H9 (cell line): Measurements from ENCODE around the gene MRPL1. TPM values are rescaled to one million over a fixed set of nuclear protein-coding genes. Genes with fewer than 3 reads are reported as not detected.

ENCODE experiments used
- DNase-seq: peaks from one replicate; pipeline ENCODE4 v3.0.0-alpha.2; 2017
- H2AFZ ChIP-seq: one replicate; pipeline ENCODE4 v1.6.1; 2013; ENCODE audit warnings: mild to moderate bottlenecking, low read length, control low read depth, moderate library complexity
- H2AK5ac ChIP-seq: 2 replicates; pipeline ENCODE4 v1.6.1; 2013; ENCODE audit warnings: low read length, control low read depth, mixed read lengths; ENCODE audit not compliant: insufficient read length
- H2BK120ac ChIP-seq: one replicate; pipeline ENCODE4 v1.6.1; 2013; ENCODE audit warnings: low read depth, mild to moderate bottlenecking, low read length, control low read depth, inconsistent platforms; ENCODE audit not compliant: poor library complexity, severe bottlenecking
- H2BK12ac ChIP-seq: 2 replicates; pipeline ENCODE4 v1.6.1; 2013; ENCODE audit warnings: low read length, control low read depth, mixed read lengths, low read depth; ENCODE audit not compliant: insufficient read length
- H2BK15ac ChIP-seq: 2 replicates; pipeline ENCODE4 v1.6.1; 2013; ENCODE audit warnings: low read depth, low read length, control low read depth
- H2BK20ac ChIP-seq: one replicate; pipeline ENCODE4 v1.6.1; 2013; ENCODE audit warnings: low read depth, mild to moderate bottlenecking, low read length, control low read depth, inconsistent platforms; ENCODE audit not compliant: poor library complexity, severe bottlenecking
- H2BK5ac ChIP-seq: 2 replicates; pipeline ENCODE4 v1.6.1; 2013; ENCODE audit warnings: low read length, control low read depth, mixed read lengths; ENCODE audit not compliant: insufficient read length
- H3K14ac ChIP-seq: 2 replicates; pipeline ENCODE4 v1.6.1; 2013; ENCODE audit warnings: low read length, control low read depth; ENCODE audit not compliant: insufficient read depth
- H3K18ac ChIP-seq: 2 replicates; pipeline ENCODE4 v1.6.1; 2013; ENCODE audit warnings: low read depth, mild to moderate bottlenecking, mixed read lengths, low read length, control low read depth; ENCODE audit not compliant: insufficient read length
- H3K23ac ChIP-seq: 2 replicates; pipeline ENCODE4 v1.6.1; 2013; ENCODE audit warnings: low read length, control low read depth, mixed read lengths, low read depth; ENCODE audit not compliant: insufficient read length
- H3K23me2 ChIP-seq: 2 replicates; pipeline ENCODE4 v1.6.1; 2013; ENCODE audit warnings: low read depth, mild to moderate bottlenecking, mixed read lengths, low read length, control low read depth; ENCODE audit not compliant: insufficient read length, poor library complexity, severe bottlenecking
- H3K27ac ChIP-seq: 2 replicates; pipeline ENCODE4 v1.5.1; 2013; ENCODE audit warnings: low read length, control low read depth, mixed read lengths, low read depth; ENCODE audit not compliant: insufficient read length
- H3K27me3 ChIP-seq: 2 replicates; pipeline ENCODE4 v1.6.1; 2013; ENCODE audit warnings: low read length, control low read depth, inconsistent platforms; ENCODE audit not compliant: insufficient read depth
- H3K4ac ChIP-seq: 2 replicates; pipeline ENCODE4 v1.6.1; 2013; ENCODE audit warnings: low read depth, mild to moderate bottlenecking, control low read depth, inconsistent platforms, low read length, moderate library complexity
- H3K4me1 ChIP-seq: 2 replicates; pipeline ENCODE4 v1.6.1; 2013; ENCODE audit warnings: low read length, control low read depth, inconsistent platforms; ENCODE audit not compliant: insufficient read depth
- H3K4me2 ChIP-seq: 2 replicates; pipeline ENCODE4 v1.6.1; 2013; ENCODE audit warnings: low read length, control low read depth, mixed read lengths; ENCODE audit not compliant: insufficient read length, insufficient read depth
- H3K56ac ChIP-seq: 2 replicates; pipeline ENCODE4 v1.6.1; 2013; ENCODE audit warnings: low read depth, mild to moderate bottlenecking, mixed read lengths, low read length, control low read depth; ENCODE audit not compliant: insufficient read length
- H3K79me1 ChIP-seq: 2 replicates; pipeline ENCODE4 v1.6.1; 2013; ENCODE audit warnings: low read depth, mild to moderate bottlenecking, moderate library complexity, low read length, control low read depth, inconsistent platforms; ENCODE audit not compliant: insufficient read depth, poor library complexity, severe bottlenecking
- H3K79me2 ChIP-seq: 2 replicates; pipeline ENCODE4 v1.6.1; 2013; ENCODE audit warnings: low read length, control low read depth, inconsistent platforms; ENCODE audit not compliant: insufficient read depth
- H3K9ac ChIP-seq: 2 replicates; pipeline ENCODE4 v1.6.1; 2013; ENCODE audit warnings: low read length, control low read depth, mixed read lengths; ENCODE audit not compliant: insufficient read length; ENCODE audit errors: extremely low read depth
- H3K9me3 ChIP-seq: one replicate; pipeline ENCODE4 v1.6.1; 2013; ENCODE audit warnings: low read depth, low read length, inconsistent platforms; ENCODE audit not compliant: control insufficient read depth
- H3T11ph ChIP-seq: one replicate; pipeline ENCODE4 v1.6.1; 2013; ENCODE audit warnings: mild to moderate bottlenecking, low read length, control low read depth, inconsistent platforms
- H4K20me1 ChIP-seq: one replicate; pipeline ENCODE4 v1.6.1; 2013; ENCODE audit not compliant: control insufficient read depth, insufficient read length, insufficient read depth
- H4K5ac ChIP-seq: 2 replicates; pipeline ENCODE4 v1.6.1; 2013; ENCODE audit warnings: low read depth, mild to moderate bottlenecking, mixed read lengths, low read length, control low read depth; ENCODE audit not compliant: insufficient read length
- H4K8ac ChIP-seq: replicated peaks from 2 replicates; pipeline ENCODE4 v1.6.1; 2013; ENCODE audit warnings: low read length, control low read depth, mixed read lengths, low read depth; ENCODE audit not compliant: insufficient read length
- H4K91ac ChIP-seq: 2 replicates; pipeline ENCODE4 v1.6.1; 2013; ENCODE audit warnings: low read depth, mild to moderate bottlenecking, moderate library complexity, mixed read lengths, low read length, control low read depth; ENCODE audit not compliant: insufficient read length
- H3K27ac Mint-ChIP-seq, 3 experiments: 2 replicates in 2 of 3; 3 replicates in 1 of 3; pipeline ENCODE4 v1.8.0; 2020 to 2021; ENCODE audit warnings: mixed read lengths in 3 of 3, mild to moderate bottlenecking in 1 of 3, moderate library complexity in 1 of 3
- H3K27me3 Mint-ChIP-seq: 2 replicates; pipeline ENCODE4 v1.8.0; 2021; ENCODE audit warnings: low read depth, mild to moderate bottlenecking, moderate library complexity, mixed read lengths
- H3K36me3 Mint-ChIP-seq, 3 experiments: 2 replicates in 2 of 3; 3 replicates in 1 of 3; pipeline ENCODE4 v1.8.0; 2020 to 2021; ENCODE audit warnings: low read depth in 3 of 3, mixed read lengths in 3 of 3; ENCODE audit not compliant: insufficient read depth in 1 of 3
- H3K4me1 Mint-ChIP-seq, 2 experiments: 2 replicates each; pipeline ENCODE4 v1.8.0; 2020; ENCODE audit warnings: mixed read lengths in 2 of 2
- H3K4me3 Mint-ChIP-seq, 2 experiments: 2 replicates in 1 of 2; 3 replicates in 1 of 2; pipeline ENCODE4 v1.8.0; 2020 to 2021; ENCODE audit warnings: mild to moderate bottlenecking in 2 of 2, mixed read lengths in 2 of 2, moderate library complexity in 1 of 2
- H3K9me3 Mint-ChIP-seq, 2 experiments: 2 replicates in 1 of 2; 3 replicates in 1 of 2; pipeline ENCODE4 v1.8.0; 2020; ENCODE audit warnings: mild to moderate bottlenecking in 2 of 2, mixed read lengths in 2 of 2, moderate library complexity in 1 of 2
- WGBS: extraction: QIAGEN DNeasy Blood & Tissue Kit; methylation state at CpG from one replicate; pipeline ENCODE4 v1.1.7; 2013; ENCODE audit warnings: missing lambda C conversion rate, low lambda C conversion rate, mixed read lengths; ENCODE audit not compliant: insufficient read length; ENCODE audit errors: extremely low coverage; 5-methylcytosine and 5-hydroxymethylcytosine counted together
- total RNA-seq: library from RNA; stranded (reverse); gene quantifications from 2 replicates; pipeline ENCODE4 v1.2.1, GENCODE V29; 2021
- TF ChIP-seq, protein P1 (sequence below): fragments of 200-600 bp; sonication (generic); conservative IDR thresholded peaks from 3 replicates; pipeline ENCODE4 v1.8.0; 2021; ENCODE audit warnings: antibody characterized with exemption, mild to moderate bottlenecking

The MRPL1 gene
- total RNA-seq, 1 experiment from 2014 or later = 39.0 TPM

DNA sequence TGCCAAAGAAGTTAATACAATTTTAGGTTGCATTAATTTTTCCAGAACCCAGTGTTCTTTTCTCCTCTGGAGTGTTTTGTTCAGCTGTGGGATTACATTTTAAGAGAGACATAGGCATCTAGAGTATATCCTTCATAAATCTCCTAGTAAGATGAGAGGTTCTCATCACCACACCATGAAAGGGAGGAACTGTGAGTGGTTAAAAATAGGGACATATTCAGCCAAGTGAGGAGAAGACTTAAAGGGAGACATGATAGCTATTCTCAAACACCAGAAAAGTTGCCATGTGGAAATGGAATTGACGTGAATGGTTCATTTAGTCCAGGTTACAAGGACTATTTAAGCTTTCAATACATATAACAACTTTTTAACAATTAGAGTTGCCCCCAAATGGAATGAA lies 6.5 kb upstream of the MRPL1 start:
- Histone ChIP-seq H3K9me3 (no peaks in the 10 kb centered on the region), H3K79me1 (no peaks in the 10 kb centered on the region), H3K9ac (no peak overlapping the region), H3K23ac (no peak overlapping the region), H3K27me3 (no peaks in the 10 kb centered on the region), H3K4me2 (no peak overlapping the region), H2AK5ac (no peak overlapping the region), H3K4me1 (no peaks in the 10 kb centered on the region), H3K79me2 (no peaks in the 10 kb centered on the region), H3T11ph (no peak overlapping the region), H3K56ac (no peak overlapping the region), H4K8ac (no peak overlapping the region), H4K91ac (no peak overlapping the region), H3K18ac (no peak overlapping the region), H3K14ac (no peak overlapping the region), H4K20me1 (no peaks in the 10 kb centered on the region), H2BK15ac (no peak overlapping the region), H3K23me2 (no peaks in the 10 kb centered on the region), H2BK5ac (no peak overlapping the region), H2BK12ac (no peak overlapping the region), H2BK120ac (no peak overlapping the region), H4K5ac (no peak overlapping the region), H3K4ac (no peak overlapping the region), H2BK20ac (no peak overlapping the region), H3K27ac (no peak overlapping the region), H2AFZ (no peak overlapping the region)
- DNase-seq = no peak
- no peak overlapping the region for H3K27ac Mint-ChIP-seq
- TF ChIP-seq, protein P1, sequence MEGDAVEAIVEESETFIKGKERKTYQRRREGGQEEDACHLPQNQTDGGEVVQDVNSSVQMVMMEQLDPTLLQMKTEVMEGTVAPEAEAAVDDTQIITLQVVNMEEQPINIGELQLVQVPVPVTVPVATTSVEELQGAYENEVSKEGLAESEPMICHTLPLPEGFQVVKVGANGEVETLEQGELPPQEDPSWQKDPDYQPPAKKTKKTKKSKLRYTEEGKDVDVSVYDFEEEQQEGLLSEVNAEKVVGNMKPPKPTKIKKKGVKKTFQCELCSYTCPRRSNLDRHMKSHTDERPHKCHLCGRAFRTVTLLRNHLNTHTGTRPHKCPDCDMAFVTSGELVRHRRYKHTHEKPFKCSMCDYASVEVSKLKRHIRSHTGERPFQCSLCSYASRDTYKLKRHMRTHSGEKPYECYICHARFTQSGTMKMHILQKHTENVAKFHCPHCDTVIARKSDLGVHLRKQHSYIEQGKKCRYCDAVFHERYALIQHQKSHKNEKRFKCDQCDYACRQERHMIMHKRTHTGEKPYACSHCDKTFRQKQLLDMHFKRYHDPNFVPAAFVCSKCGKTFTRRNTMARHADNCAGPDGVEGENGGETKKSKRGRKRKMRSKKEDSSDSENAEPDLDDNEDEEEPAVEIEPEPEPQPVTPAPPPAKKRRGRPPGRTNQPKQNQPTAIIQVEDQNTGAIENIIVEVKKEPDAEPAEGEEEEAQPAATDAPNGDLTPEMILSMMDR = no peak
- WGBS = no CpG with 5 or more reads among the region's 1 CpG
- H3K9me3 Mint-ChIP-seq = no peaks in the 10 kb centered on the region
- no peak overlapping the region for H3K4me3 Mint-ChIP-seq
- H3K36me3 Mint-ChIP-seq = no peaks in the 10 kb centered on the region
- H3K4me1 Mint-ChIP-seq = peaks cover 0 to 2% of the 10 kb centered on the region in 2 experiments; a peak in 2 of 4 replicates
- H3K27me3 Mint-ChIP-seq = no peaks in the 10 kb centered on the region; the same call in 1 of the 2 replicates
